OCI-M2 (cell line): ENCODE data around the gene TRA2A.

ENCODE experiments used
- DNase-seq: peaks from one replicate; lab custom pipeline; 2025; ENCODE audit not compliant: unreplicated experiment; lab: John Stamatoyannopoulos, UW

Gene TRA2A

DNA sequence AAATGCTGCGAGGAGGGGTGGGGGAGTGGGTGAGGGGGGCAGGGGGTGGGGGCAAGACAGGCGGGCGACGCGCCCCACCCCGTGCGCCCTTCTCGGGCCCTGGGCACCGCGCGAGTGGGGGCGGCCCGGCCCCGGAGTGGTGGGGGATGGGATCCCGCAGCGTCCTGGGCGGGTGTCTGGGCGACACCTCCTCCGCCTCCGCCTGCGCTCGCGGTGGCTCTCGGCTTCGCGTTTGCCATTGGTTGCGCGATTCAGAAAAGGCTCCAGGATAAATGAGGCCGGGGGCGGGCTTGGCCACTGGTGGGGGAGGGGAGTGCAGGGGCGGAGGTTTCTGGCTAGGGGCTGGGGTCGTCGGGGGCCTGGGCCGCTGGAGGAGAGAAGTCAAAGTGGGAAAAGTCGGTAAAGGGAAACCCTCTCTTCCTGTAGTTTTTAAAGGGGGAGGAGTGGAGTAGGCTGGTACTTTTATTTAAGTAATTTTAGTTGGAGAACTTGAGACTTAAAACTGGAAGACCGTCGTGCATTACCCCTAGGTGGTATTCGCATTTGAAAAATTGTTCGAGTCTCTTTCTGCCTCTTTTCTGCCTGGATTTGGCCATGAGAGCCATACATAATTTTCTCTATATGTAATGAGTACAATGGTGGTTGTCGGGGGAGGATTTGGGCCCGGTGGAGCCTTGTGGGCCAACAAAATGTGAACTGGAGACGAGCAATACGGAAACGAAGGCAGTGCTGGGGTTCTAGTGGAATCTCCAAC lies 60.5 kb downstream of the TRA2A start:
- no peak for DNase-seq

DNA sequence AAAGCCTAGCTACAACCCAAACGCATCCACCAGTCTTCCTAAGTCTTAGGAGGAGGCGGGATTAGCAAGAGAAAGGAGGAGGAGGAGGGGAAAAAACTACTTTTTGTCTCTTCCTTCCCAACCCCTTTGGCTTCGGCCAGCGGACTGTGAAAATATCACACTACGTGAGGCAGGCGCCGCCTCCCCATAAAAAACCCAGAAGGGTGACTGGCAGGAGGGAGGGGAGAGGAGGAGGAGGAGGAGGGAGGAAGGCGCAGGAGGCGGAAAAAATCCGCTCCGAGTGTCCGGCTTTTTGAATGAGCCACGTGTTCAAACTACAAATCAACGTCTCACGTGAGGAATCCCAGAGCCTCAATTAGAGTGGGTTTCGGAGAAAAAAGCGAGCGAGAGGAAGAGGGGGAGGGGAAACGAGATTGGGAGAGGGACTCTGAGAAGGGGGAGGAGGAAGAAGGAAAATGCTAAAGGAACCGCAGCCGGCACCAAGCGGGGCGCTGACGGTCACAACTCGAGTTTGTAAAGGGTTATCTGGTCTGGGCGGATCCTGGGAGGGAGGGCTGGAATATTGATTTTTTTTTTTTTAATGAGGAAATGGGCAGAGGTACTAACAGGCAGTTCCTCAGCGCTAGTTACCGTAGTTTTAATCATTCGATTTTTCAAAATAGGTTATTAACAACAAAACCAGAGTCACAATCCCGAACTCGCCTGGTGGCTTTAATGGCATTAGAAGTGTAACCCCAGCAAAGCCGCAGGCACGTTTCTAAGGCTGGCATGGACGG lies 61.3 kb downstream of the TRA2A start, which contains the start of gene IGF2BP3:
IGF2BP3 (minus strand) TSS at position 162 of the 776 bp plus-strand sequence. CDS start 381 bp downstream, outside the sequence.
- peak; percentile 52 for DNase-seq

GRCh38 chr7:23469961-23470250 lies 61.9 kb downstream of the TRA2A start:
- DNase-seq = no peak

DNA sequence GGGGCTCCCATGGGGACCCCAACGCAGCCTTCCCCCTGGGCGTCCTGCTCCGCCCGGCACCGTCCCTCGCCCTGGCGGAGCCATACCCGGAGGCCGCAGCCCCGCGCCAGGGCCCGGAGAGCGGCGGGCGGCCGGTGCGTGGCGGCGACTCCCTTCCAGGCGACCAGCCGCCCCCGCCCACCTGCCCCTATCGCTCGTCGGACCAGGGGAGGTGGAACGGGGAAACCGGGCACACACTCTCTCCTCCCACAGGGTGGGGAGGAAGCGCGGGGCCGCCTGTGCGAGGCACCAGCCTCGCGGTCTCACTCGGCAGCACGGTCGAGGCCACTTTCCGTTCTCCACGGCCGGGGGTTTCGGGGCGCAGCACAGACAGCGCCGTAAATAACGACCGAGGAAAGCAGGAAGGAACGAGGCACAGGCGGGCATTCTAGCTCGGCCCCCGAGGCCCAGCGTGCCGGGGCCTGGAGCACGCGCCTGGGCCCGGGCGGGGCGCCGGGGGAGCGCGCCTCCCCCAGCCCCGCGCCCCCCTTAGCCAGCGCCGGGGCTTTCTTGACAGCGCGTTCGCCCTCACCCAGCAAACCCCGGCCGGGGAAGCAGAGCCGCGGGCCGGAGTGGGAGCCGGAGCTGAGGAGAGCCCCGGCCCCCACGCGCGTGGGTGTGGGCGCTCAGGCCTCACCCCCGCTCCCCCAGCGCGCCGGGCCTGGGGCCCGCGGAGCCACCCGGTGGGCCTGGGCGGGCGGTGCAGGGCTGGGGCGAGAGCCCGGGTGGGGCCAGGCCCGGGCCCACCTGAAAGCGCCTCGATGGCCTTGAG lies 62.4 kb downstream of the TRA2A start:
- no peak for DNase-seq

DNA sequence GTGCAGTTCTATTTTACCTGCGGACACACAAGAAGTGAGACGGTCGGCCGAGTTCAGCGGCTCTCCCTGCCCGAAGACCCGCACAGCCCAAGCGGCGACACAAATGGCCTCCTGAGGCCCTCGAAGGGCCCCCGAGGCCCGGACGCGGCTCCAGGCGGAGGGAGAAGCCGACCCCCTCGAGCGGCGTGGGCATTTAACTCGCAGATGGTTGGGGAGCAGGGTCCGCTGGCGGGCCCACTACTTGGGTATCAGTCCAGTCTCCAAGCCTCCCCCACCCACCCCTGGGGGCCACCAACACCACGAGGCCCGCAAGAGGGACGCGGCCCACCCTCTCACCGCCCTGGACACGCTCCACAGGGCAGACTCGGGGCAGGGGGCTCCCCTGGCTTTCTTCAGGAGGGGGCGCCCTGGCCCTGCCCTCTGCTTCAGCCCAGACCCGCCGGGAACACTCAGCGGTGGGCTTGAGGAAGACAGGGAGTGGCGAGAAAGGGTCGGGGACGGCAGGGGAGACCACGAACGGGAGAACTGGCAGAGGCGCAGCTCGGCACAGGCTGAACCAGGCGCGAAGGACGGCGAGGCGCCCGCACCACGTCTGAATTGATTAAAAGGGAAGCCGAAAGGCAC lies 63.1 kb downstream of the TRA2A start:
- no peak for DNase-seq

DNA sequence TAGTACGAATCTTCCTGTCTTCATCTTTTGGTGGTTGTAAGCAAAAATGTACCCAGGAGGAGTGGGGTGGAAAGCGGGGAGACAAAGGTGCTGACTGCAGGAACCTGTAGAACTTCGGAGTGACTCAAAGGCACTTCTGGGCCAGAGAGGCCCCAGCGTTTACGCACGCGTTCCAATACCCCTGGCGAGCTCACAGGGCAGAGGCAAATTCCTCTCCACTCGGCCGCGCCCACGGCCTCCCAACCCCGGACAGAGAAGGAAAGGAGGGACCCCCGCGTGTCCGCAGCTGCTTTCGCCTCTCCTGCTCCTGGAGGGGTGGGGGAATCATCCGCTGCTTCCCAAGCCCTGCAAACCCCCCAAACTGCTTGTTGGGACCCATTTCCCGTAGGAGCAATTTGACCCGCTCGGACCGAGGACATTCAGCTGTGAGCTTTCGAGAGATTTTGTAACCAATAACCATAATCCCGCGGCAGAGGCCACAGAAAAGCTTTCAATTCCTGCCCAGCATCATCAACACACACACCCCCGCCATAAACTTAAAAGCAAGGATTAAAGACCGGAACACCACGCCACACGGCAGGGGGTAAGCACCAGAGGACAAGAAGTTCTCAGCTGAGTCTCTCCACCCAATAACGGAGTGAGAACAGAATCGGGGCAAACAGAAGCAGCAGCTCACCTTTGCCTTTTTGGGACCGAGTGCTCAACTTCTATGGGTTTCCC lies 63.8 kb downstream of the TRA2A start:
- no peak for DNase-seq

- DNase-seq = no peak
These were observed 64.4 kb downstream of the TRA2A start for GRCh38 chr7:23467291-23467805.

- no peak for DNase-seq
These were observed 68.9 kb downstream of the TRA2A start for GRCh38 chr7:23462846-23463245.

DNA sequence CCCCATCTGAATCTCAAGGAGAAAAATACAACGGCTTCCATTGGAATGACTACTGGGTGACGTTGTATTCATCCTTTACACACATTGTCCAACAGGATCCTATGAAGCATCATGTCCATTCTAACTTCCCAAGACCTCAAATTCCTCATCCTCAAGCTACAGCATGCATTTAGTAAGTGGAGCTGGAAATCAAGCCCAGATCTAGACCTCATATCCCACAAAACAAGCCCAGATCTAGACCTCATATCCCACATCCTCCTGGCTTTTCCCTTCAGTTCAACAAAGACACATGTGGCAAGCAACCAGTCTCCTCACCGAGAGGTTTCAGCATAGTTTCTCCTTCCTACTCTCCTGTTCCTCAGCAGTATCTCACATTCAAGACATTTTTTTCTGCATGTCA lies 73.7 kb downstream of the TRA2A start:
- DNase-seq = no peak

GRCh38 chr7:23456093-23456492 lies 75.7 kb downstream of the TRA2A start:
- no peak for DNase-seq

DNA sequence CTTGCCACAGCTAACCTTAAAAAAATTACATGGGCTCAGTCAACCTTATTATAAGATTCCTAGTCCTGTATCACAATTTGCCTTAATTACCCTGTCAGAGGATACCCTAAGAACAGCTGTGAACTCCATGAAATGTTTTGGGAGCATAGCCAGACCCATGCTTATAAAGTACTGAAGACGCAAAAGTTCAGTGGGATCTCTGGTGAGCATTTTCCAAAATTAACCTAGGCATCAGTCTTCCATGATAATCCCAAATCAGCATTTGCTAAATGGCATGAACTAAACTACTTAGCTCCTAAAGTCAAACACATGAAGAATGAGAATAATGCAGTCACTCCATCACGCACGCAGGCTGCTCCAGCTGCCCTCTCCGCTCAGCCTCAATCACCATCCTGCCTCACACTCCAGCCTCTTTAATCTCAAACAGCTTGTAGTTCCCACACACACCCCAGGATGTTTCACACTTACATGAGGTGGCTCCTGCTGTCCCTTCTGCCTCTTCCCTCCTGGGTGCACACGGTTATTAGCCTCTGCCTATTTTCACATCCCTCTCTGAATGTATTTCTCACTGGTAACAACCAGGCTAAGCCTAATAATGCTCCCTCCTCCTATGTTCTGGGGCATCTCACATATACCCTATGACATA lies 76.8 kb downstream of the TRA2A start:
- no peak for DNase-seq
